CD14-positive monocyte (primary cell): Measurements from ENCODE around the gene GABRR2. TPM values are rescaled to one million over a fixed set of nuclear protein-coding genes. Genes with fewer than 3 reads are reported as not detected.

Source experiments
- DNase-seq, 3 donors: peaks; one replicate each; pipeline ENCODE4 v3.0.0-alpha.2; 2011 to 2022
- H2AFZ ChIP-seq: 2 replicates; pipeline ENCODE4 v1.6.0; 2012; ENCODE audit warnings: mild to moderate bottlenecking, low read depth, low read length, inconsistent platforms; ENCODE audit not compliant: insufficient read depth, poor library complexity, severe bottlenecking
- H3K27ac ChIP-seq, 2 donors: 1 replicate in 1 of 2; 2 replicates in 1 of 2; pipeline ENCODE4 v1.5.1; 2012 to 2013; ENCODE audit warnings: low read length in 2 of 2, control low read depth in 1 of 2, inconsistent platforms in 1 of 2, low read depth in 1 of 2, mild to moderate bottlenecking in 1 of 2
- H3K27me3 ChIP-seq, 2 donors: one replicate each; pipeline versions ENCODE4 v1.6.0 to v1.6.1; 2011 to 2013; ENCODE audit warnings: low read length in 2 of 2; ENCODE audit not compliant: control insufficient read depth in 2 of 2, insufficient read depth in 2 of 2
- H3K36me3 ChIP-seq, 2 donors: replicated peaks in 1 of 2; 1 replicate in 1 of 2; 2 replicates in 1 of 2; pipeline versions ENCODE4 v1.5.1 to v1.6.1; 2012 to 2013; ENCODE audit warnings: low read length in 2 of 2, control low read depth in 1 of 2, inconsistent platforms in 1 of 2, mild to moderate bottlenecking in 1 of 2; ENCODE audit not compliant: insufficient read depth in 2 of 2, control insufficient read depth in 1 of 2
- H3K4me1 ChIP-seq, 2 donors: 1 replicate in 1 of 2; 2 replicates in 1 of 2; pipeline versions ENCODE4 v1.5.1 to v1.6.1; 2012 to 2013; ENCODE audit warnings: low read length in 2 of 2, control low read depth in 1 of 2, inconsistent platforms in 1 of 2, mild to moderate bottlenecking in 1 of 2, moderate library complexity in 1 of 2; ENCODE audit not compliant: insufficient read depth in 2 of 2, control insufficient read depth in 1 of 2
- H3K4me2 ChIP-seq: replicated peaks from 2 replicates; pipeline ENCODE3; 2012; ENCODE audit warnings: low read length, moderate library complexity, mild to moderate bottlenecking; ENCODE audit not compliant: poor library complexity, severe bottlenecking; ENCODE audit errors: extremely low read depth
- H3K4me3 ChIP-seq, 3 experiments: fragments of 200-600 bp in 1 of 3; sonication (generic) in 1 of 3; replicated peaks in 1 of 3; 1 replicate in 2 of 3; 2 replicates in 1 of 3; pipeline ENCODE4 v1.5.1; 2011 to 2013; ENCODE audit warnings: low read length in 3 of 3, mild to moderate bottlenecking in 3 of 3, control low read depth in 2 of 3, low read depth in 2 of 3, inconsistent platforms in 1 of 3, moderate library complexity in 1 of 3
- H3K79me2 ChIP-seq: 2 replicates; pipeline ENCODE4 v1.6.0; 2012; ENCODE audit warnings: mild to moderate bottlenecking, control low read depth, inconsistent platforms, low read length, moderate library complexity; ENCODE audit not compliant: insufficient read depth
- H3K9ac ChIP-seq: 2 replicates; pipeline ENCODE4 v1.6.0; 2017; ENCODE audit warnings: low read length, mild to moderate bottlenecking; ENCODE audit not compliant: insufficient read depth, poor library complexity, severe bottlenecking
- H3K9me3 ChIP-seq, 2 donors: replicated peaks in 1 of 2; 1 replicate in 1 of 2; 2 replicates in 1 of 2; pipeline versions ENCODE4 v1.5.1 to v1.6.1; 2012 to 2013; ENCODE audit warnings: low read length in 2 of 2, control low read depth in 1 of 2; ENCODE audit not compliant: control insufficient read depth in 1 of 2, insufficient read depth in 1 of 2
- H4K20me1 ChIP-seq: 2 replicates; pipeline ENCODE4 v1.6.0; 2012; ENCODE audit warnings: mild to moderate bottlenecking, low read length, control low read depth, moderate library complexity; ENCODE audit not compliant: insufficient read depth
- H3K27ac Mint-ChIP-seq, 7 donors: one replicate each; pipeline ENCODE4 v1.8.0; 2020; ENCODE audit warnings: mild to moderate bottlenecking in 7 of 7, mixed read lengths in 7 of 7, moderate library complexity in 6 of 7, inconsistent platforms in 2 of 7
- H3K27me3 Mint-ChIP-seq, 3 donors: one replicate each; pipeline ENCODE4 v1.8.0; 2021 to 2022; ENCODE audit warnings: low read depth in 3 of 3, mild to moderate bottlenecking in 3 of 3, mixed read lengths in 3 of 3, moderate library complexity in 3 of 3, inconsistent platforms in 1 of 3
- H3K36me3 Mint-ChIP-seq, 2 donors: one replicate each; pipeline ENCODE4 v1.8.0; 2020; ENCODE audit warnings: mixed read lengths in 2 of 2, inconsistent platforms in 1 of 2, mild to moderate bottlenecking in 1 of 2
- H3K4me1 Mint-ChIP-seq: one replicate; pipeline ENCODE4 v1.8.0; 2020; ENCODE audit warnings: mild to moderate bottlenecking, mixed read lengths
- H3K4me3 Mint-ChIP-seq, 2 donors: one replicate each; pipeline ENCODE4 v1.8.0; 2020; ENCODE audit warnings: mild to moderate bottlenecking in 2 of 2, mixed read lengths in 2 of 2, moderate library complexity in 1 of 2
- H3K9me3 Mint-ChIP-seq, 7 donors: one replicate each; pipeline ENCODE4 v1.8.0; 2020 to 2022; ENCODE audit warnings: mixed read lengths in 7 of 7, mild to moderate bottlenecking in 6 of 7, moderate library complexity in 6 of 7, inconsistent platforms in 2 of 7
- WGBS: methylation state at CpG from one replicate; pipeline ENCODE4 v1.1.5; 2013; ENCODE audit warnings: missing lambda C conversion rate; ENCODE audit not compliant: insufficient coverage; 5-methylcytosine and 5-hydroxymethylcytosine counted together
- intact Hi-C, 2 donors: fragments of 100-400 bp; cut with micrococcal nuclease; formaldehyde crosslinking; loops; one replicate each; pipeline versions ENCODE4 v1.15.0 to v1.15.1; 2023
- polyA plus RNA-seq, 3 donors: library from polyadenylated mRNA; depleted of rRNA in 1 of 3; unstranded in 2 of 3; stranded (reverse) in 1 of 3; fragments of 300-500 nt in 2 of 3; fragments of >200 nt in 1 of 3; fragmentation: Illumina TruSeq in 2 of 3; gene quantifications; 1 replicate in 2 of 3; 2 replicates in 1 of 3; pipeline ENCODE4 v1.2.3, GENCODE V29; 2012 to 2021
- TF ChIP-seq, protein P1 (sequence below): fragments of 200-600 bp; IDR thresholded peaks from one replicate; pipeline ENCODE4 v1.8.0; 2022; ENCODE audit warnings: antibody characterized with exemption, mild to moderate bottlenecking

Gene GABRR2
- polyA plus RNA-seq, 3 donors: 3.7 TPM; not detected in 2

DNA sequence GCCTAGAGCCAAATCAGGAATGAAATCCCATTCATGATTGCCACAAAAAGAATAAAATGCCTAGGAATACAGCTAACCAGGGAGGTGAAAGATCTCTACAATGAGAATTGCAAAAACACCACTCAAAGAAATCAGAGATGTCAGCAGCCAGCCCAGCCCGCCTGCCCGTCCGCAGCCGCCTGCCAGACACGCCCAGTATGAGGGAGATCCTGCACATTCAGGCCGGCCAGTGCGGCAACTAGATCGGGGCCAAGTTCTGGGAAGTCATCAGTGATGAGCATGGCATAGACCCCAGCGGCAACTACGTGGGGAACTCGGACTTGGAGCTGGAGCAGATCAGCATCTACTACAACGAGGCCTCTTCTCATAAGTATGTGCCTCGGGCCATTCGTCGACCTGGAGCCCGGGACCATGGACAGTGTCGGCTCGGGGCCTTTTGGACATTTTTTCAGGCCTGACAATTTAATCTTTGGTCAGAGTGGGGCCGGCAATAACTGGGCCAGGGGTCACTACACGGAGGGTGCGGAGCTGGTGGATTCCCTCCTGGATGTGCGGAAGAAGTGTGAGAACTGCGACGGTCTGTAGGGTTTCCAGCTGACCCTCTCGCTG, 13.4 kb downstream of the GABRR2 start:
- H3K4me1 ChIP-seq: peaks cover 18 to 22% of the 10 kb centered on the region in 2 donors
- no peaks in the 10 kb centered on the region for H3K9me3 ChIP-seq
- peaks cover 19% of the 10 kb centered on the region for H3K4me1 Mint-ChIP-seq
- WGBS: 97% methylated on average over 22 of the region's 25 CpGs
- H4K20me1 ChIP-seq: no peaks in the 10 kb centered on the region
- H3K27ac Mint-ChIP-seq: peak overlapping the region in 2 of 7 donors; percentile 21 to 73
- H3K4me3 ChIP-seq: no peak overlapping the region
- H3K79me2 ChIP-seq: no peaks in the 10 kb centered on the region
- H3K4me3 Mint-ChIP-seq: no peak overlapping the region
- H3K27me3 ChIP-seq: no peaks in the 10 kb centered on the region
- H3K9me3 Mint-ChIP-seq: no peaks in the 10 kb centered on the region
- no peak for DNase-seq
- H3K27ac ChIP-seq: no peak overlapping the region
- H2AFZ ChIP-seq: no peak overlapping the region
- no peaks in the 10 kb centered on the region for H3K36me3 ChIP-seq
- no peak overlapping the region for H3K9ac ChIP-seq
- TF ChIP-seq, protein P1, sequence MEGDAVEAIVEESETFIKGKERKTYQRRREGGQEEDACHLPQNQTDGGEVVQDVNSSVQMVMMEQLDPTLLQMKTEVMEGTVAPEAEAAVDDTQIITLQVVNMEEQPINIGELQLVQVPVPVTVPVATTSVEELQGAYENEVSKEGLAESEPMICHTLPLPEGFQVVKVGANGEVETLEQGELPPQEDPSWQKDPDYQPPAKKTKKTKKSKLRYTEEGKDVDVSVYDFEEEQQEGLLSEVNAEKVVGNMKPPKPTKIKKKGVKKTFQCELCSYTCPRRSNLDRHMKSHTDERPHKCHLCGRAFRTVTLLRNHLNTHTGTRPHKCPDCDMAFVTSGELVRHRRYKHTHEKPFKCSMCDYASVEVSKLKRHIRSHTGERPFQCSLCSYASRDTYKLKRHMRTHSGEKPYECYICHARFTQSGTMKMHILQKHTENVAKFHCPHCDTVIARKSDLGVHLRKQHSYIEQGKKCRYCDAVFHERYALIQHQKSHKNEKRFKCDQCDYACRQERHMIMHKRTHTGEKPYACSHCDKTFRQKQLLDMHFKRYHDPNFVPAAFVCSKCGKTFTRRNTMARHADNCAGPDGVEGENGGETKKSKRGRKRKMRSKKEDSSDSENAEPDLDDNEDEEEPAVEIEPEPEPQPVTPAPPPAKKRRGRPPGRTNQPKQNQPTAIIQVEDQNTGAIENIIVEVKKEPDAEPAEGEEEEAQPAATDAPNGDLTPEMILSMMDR: no peak
- intact Hi-C loops: no loop called here
- no peak overlapping the region for H3K4me2 ChIP-seq
- H3K27me3 Mint-ChIP-seq: peaks cover 0 to 4% (median 2%) of the 10 kb centered on the region in 3 donors
- no peaks in the 10 kb centered on the region for H3K36me3 Mint-ChIP-seq

DNA sequence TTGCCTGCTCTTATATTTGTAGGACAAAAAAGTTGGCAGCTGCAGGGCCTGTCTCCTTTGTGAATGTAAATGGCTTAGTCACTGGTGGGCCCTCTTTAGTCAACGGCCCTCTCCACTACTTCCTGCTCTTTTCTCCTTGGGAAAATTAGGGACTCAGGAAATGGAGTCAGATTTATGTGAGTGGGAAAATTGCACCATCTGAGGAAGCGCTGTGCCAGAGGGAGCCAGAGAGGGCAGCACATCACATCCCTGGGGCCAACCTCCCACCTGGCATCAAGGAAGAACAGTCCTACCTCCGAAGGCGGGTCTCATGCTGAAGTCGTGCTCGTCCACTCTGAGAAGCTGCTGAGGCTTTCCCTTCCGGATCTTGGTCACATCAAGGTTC, 15.6 kb downstream of the GABRR2 start:
- Histone ChIP-seq H3K36me3 (no peaks in the 10 kb centered on the region), H4K20me1 (no peaks in the 10 kb centered on the region), H3K4me3 (no peak overlapping the region), H3K4me2 (no peak overlapping the region), H3K4me1 (peaks cover 18 to 22% of the 10 kb centered on the region in 2 donors), H3K9ac (no peak overlapping the region), H3K27ac (no peak overlapping the region), H3K9me3 (no peaks in the 10 kb centered on the region), H3K27me3 (no peaks in the 10 kb centered on the region), H3K79me2 (no peaks in the 10 kb centered on the region), H2AFZ (no peak overlapping the region)
- Mint-ChIP-seq H3K27ac (peak overlapping the region in 1 of 7 donors; percentile 46), H3K9me3 (peaks cover 0 to 2% (median 0%) of the 10 kb centered on the region in 7 donors), H3K36me3 (peaks cover 0 to 3% of the 10 kb centered on the region in 2 donors), H3K27me3 (peaks cover 0 to 4% (median 0%) of the 10 kb centered on the region in 3 donors), H3K4me1 (peaks cover 19% of the 10 kb centered on the region), H3K4me3 (no peak overlapping the region)
- no peak for DNase-seq
- TF ChIP-seq, protein P1: no peak
- intact Hi-C loops: no loop called here
- WGBS: 96% methylated on average over 3 of the region's 7 CpGs
